ENCODE results near the gene TMEM98.

GRCh38 chr17:32940706-32941390, 12.9 kb downstream of the TMEM98 start:
- TF ChIP-seq CTCF (IDR thresholded peaks at IDR 0.05) (no peak), RFX5 (IDR thresholded peaks at IDR 0.05) (no peak), HOXB13 (CRISPR knock-in tag; IDR thresholded peaks at IDR 0.05; ENCODE audit: low read depth) (no peak), POLR2A (IDR thresholded peaks at IDR 0.05; ENCODE audit: low read length) (no peak), CBX2 (IDR thresholded peaks at IDR 0.05; ENCODE audit: borderline replicate concordance, low read depth) (no peak), CEBPB (IDR thresholded peaks at IDR 0.05) (no peak), FOSL2 (IDR thresholded peaks at IDR 0.05) (no peak), FOSL2 (CRISPR knock-in tag; IDR thresholded peaks at IDR 0.05) (no peak), ELK1 (IDR thresholded peaks at IDR 0.05; ENCODE audit: low read depth, low read length) (no peak), BCL3 (IDR thresholded peaks at IDR 0.05) (no peak), CHD2 (IDR thresholded peaks at IDR 0.05; ENCODE audit: low read length, partially characterized antibody) (no peak), REST (IDR thresholded peaks at IDR 0.05) (no peak)

Measured in A549 (cell line).